GM19240 (cell line): ENCODE measurements around the gene PER2.
"Not testable (repeated sequence)": the region's sequence is repeated elsewhere in the genome, so short reads cannot be mapped to it uniquely, and the experiment has no call there.

Experiments
- DNase-seq: peaks from one replicate; pipeline ENCODE4 v3.0.0; 2011; ENCODE audit warnings: low spot score; ENCODE audit not compliant: insufficient read length

Gene PER2

DNA sequence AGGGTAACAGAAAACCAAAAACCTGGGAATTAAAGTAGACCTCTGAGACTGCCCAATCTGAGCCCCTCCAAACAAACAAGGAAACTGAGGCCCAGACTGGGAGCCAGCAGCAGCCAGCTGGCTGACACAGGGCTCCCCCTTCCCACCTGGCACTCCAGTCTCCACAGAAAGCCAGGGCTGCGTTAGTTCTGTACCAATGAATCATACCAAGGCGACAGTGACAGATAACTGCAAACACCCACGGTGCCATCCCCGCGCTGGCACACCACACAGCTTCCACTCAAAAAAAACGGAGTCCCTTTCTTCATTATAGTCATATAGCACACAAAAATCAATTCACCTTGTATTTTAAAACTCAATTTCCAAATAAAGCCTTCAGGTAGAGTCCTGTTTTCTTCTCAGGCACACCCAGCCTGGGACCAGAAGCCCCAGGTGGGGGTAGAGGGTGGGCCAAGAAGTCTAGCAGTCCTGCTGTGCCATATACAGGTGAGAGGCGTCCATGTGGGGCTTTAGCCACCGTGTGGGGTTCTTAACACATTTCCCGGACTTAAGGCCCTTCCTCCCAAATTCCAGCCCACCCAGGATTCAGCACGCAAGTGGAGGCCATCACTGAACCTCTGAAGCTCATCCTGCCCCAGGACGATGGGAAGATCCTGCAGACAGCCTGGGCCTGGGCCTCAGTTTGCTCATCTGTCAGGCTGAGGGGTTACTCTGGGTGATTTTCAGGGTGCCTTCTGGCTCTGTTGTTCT, 1.2 kb downstream of the PER2 start:
- DNase-seq = no peak

DNA sequence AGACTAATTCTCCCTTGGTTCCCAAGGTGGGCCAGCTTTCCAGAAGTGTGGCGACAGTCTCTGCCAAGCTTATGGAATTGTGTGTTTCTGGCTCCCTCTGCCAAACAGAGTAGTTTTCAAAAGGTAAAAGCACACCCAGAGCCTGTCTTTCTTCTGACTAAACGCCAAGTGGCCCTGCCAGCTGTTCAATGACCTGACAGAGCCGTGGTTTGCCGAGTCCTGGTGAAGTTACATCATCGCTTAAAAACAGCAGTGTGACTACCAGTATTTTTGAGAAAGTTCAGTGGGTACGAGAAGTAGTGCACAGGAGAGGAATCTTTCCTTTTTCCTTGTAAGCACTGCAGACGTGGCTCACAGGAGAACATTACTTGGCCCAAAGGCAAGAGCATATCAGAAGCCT, 1.9 kb downstream of the PER2 start:
- no peak for DNase-seq

DNA sequence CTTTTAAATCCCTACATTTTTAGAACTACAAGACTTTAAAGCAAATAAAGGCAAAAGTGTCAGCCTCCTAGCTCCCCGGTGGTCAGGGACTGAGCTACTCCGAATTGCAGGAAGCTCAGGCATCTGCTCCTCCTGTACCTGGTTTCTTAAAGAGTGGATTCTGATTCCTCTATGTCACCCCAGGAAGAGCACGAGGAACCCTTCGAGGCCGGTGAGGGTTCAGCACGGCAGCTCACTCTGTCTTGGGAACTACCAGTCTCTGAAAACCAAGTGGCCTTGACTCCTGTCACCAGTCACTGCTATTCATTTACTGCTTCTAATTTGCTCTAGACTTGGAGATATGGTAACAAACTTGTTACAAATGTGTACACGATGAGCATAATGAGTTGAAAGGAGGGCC, 2.3 kb downstream of the PER2 start:
- no peak for DNase-seq

GRCh38 chr2:238285653-238286082, 2.7 kb downstream of the PER2 start:
- DNase-seq = no peak

GRCh38 chr2:238284802-238285515, 3.5 kb downstream of the PER2 start:
- no peak for DNase-seq

DNA sequence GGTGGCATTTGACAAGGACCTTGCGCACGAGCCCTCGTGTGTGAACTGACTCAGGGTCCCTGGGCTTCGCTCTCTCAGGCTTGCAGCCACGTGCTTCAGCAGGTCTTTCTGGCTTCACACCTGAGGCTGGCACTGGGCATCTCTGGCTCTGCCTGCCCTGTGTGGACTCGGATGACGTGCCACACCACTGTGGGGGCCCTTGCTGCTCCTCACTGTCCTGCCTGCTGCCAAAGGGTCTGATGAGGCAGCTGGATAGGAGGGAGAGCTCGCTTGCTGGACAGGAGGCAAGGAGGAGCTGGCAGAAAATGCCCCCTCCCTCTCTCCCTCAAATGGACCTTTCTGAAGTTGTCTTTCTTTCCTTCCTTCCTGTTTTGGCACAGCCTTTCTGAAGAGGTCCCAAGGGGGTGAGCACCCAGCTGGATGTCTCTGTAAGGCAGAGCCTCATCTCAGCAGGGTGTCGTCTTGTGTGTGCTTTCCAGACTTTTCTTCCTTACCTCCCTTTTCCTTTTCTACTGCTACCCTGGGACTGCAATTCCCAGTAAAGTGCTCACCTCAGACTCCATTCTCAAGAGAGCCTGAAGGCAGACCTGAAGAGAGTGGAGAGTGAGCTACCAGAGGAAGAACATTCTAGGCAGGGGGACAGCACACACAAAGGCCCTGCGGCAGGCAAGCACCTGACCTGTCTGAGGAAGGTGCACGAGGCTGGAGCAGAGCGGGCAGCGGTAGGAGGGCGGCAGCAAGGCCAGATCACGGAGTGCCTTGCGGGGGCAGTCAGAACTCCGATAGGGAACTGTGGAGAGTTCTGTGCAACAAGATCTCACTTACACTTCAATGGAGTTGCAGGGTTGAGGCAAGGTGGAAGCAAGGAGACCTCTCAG, 5.3 kb downstream of the PER2 start:
- DNase-seq = no peak

DNA sequence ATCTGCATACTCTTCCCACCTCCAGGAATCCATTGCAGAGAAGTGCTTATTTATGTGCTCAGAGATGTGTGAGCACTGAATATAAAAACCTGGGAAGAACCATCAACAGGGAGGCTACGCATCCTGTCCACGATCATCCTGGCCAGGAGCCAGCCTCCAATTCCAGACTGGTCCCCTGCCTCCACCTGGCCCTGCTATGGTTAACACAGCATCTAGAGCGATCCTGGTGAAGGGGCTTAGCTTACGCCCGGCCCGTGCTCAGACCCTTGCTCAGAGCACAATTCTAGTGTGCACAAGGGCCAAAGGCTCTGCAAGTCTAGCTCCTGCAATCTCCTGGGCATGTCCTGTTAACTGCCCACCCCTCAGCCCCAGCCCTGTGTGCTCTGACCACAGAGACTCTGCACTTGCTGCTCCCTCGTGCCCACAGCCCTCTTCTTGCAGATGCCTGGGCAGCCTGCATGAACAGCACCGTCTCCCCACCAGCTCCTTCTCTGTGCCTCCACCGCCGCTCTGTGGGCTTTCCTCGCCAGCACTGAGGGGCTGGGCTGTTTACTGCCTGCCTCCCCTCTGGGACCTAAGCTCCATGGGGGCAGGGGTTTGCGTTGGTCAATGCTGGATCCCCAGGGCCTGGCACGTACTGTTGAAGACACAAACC, 6.5 kb downstream of the PER2 start:
- no peak for DNase-seq

DNA sequence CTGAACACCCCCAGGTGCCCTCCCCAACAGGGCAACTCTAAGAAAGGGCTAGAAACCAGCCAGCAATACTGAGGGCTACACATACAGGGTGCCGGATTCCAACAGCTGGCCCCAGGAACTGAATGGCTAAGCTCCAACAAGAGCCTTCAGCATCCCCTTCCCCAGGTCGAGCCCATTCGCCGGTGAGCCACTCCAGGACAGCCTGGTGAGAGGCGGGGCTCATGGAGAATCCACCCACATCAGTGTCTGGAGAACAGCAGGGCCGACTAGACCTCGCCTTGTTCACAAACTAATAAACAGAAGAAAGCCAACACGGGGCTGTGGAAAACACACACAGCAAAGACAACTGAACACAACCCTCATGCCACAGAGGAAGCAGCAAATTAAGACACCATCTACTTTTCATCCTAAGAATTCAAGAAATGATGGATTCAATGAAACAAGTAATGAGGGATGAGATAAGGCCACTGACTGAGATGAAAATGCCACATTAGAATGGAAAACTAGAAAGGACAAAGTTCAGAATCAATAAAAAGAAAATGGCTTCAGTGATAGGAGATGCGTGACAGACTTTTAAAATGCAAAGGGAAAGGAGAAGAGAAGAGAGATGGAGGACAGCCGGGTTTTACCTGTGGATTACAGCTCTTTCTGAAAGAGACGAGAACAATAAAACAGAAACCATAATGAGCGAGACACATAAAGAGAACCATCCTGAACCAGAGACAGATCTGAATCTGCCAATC, 8.2 kb downstream of the PER2 start:
- no peak for DNase-seq

DNA sequence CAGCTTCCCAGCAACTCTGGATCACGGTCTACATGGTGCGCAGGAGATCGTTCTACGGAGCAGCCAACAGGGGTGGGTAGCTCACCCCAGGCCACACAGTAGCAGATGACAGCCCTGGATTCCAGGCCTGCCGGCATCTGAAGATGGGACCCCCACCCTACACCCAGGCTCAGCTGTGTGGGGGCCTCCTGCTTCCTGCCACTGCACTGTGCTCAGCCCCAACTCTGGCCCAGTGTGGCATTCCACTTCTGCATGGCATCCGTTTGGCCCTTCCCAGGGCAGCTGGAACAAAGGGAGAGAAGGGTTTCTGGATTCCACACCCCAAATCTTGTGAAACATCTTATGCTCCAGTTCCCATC, 9.1 kb downstream of the PER2 start:
- no peak for DNase-seq

GRCh38 chr2:238278626-238279323, 9.6 kb downstream of the PER2 start:
- DNase-seq = no peak

DNA sequence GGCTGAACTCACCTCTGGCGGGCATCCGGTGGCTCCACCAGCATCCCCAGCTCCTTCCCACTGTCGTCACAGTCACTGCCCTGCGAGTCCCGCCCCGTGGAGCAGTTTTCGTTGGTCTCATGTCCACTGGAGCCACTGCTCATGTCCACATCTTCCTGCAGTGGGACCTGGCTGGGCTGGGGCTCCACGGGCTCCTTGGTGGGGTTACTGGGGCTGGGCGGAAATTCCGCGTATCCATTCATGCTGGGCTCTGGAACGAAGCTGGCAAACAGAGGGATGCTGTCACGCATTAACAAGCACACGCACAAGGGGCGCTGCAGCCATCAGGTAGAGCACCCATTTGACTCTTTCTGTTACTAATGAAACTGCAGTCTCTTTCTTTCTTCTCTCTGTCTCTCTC, 10.7 kb downstream of the PER2 start:
- DNase-seq = no peak

DNA sequence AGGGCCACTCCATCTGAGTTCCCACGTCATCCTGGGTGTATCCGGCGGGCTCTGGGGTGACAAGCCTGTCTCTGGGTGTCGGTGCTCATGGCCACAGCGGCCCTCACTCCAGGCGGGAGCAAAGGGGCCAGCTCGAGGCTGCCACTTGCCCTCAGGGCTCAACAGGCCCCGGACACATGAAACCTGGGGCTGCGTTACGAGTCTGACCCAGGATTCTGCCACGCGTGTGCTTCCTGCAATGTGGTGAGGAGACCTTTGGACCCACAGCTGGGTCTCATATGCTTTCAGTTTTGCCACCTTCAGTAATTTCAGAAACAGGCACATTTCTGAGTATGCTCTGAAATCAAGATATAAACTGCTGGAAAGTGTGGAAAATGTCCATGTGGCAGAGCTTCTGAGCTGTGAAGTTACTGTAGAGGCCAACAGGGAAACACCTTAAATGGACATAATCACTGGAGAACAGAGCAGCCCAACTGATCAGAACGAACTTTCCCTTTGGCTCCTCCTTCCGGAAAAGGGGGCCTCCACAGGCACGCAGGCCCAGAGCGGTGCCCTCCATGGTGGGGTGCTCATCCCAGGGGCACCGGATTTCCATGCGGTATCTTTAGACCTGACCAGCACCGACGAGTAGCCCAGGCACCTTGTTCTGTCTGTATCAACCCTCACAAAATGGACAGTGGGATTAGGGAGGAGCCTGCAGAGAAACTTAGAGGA, 14.1 kb downstream of the PER2 start:
- DNase-seq = no peak

DNA sequence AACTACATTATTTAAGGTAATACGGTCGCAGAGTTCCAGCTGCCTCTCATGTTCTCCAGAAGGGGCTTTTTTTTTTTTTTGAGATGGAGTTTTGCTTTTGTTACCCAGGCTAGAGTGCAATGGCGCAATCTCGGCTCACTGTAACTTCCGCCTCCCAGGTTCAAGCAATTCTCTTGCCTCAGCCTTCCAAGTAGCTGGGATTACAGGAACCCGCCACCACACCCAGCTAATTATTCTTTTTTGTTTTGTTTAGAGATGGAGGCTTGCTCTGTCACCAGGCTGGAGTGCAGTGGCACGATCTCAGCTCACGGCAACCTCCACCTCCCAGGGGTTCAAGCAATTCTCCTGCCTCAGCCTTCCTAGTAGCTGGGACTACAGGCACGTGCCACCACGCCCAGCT, 15.0 kb downstream of the PER2 start:
- not testable (repeated sequence) for DNase-seq

DNA sequence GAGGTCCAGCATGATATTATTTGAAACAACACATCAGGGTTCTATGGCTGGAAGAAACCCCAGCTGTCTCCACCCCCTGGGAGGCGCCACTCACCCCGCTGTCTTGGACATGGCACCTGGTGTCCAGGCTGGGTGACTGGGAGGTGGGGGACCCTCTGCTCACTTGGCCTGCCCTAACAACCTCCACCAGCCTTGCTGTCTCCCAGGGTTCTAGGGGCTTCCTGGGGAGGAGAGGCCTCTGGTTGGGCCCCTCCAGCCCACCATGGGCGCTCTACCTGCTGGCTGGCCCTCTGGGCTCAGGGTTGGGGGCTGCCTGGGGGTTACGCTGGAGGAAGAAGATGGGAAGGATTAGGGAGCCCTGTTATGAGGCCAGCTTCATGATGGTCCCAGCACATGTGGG, 16.3 kb downstream of the PER2 start:
- no peak for DNase-seq

- not testable (repeated sequence) for DNase-seq
Observed at GRCh38 chr2:238271686-238272085, 16.7 kb downstream of the PER2 start.

- no peak for DNase-seq
Observed at GRCh38 chr2:238271061-238271554, 17.3 kb downstream of the PER2 start.

DNA sequence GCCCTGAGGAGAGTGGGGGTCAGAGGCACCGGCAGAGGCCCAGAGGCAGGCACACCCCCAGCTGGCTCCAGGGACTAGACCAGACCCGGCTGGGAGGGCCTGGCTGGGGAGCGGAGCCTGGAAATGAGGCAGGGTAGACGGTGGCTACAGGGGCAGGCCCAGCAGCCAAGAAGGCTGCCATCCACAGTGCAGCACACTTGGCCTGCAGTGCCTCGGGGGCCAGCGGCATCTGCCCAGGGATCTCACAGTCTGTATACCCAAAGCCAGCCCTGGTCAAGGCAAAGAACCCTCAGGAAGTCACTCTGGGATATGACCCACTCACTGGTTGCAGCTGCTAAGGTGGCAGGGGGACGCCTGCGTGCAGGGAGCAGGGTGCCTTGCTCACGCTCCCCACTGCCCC, 17.8 kb downstream of the PER2 start:
- no peak for DNase-seq

DNA sequence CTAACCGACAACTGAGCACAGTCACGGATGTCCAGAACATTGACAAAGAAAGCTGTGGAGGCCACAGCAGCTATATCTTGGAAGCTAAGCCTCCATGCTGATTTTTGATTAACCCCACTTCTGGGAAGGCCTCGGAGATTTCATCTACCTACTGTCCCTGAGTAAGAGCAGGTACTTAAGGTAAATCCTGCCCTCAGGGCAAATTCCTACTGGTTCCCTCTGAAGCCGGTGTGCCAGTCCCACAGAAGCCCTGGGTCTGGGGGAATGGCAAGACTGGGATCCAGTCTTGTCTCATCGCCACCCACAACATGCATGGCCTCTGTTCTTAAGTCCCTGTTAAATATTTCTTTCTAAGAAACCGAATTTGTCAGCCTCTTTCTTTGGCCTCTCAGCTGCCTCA, 18.7 kb downstream of the PER2 start:
- DNase-seq = no peak

GRCh38 chr2:238267884-238268680, 20.3 kb downstream of the PER2 start:
- DNase-seq = no peak
